A549 (cell line): Measurements from ENCODE around the gene MEIS1. TPM values are rescaled to one million over a fixed set of nuclear protein-coding genes. Genes with fewer than 3 reads are reported as not detected.

ENCODE experiments used
- ATAC-seq, 2 experiments: fragments of 200-7000 bp in 1 of 2; fragments of >200 bp in 1 of 2; cut with Nextera tagmentation in 1 of 2; cut with Tn5 transposase in 1 of 2; 3 replicates each; pipeline versions ENCODE4 v1.8.0 to v1.9.1; 2018 to 2020; ENCODE audit warnings: mild to moderate bottlenecking in 1 of 2, moderate library complexity in 1 of 2
- CTCF ChIA-PET: fragments of 300-600 bp; sonication (Branson Sonifier 250); formaldehyde crosslinking; extraction: SDS; loops from one replicate; lab custom pipeline; 2021; ENCODE audit warnings: antibody characterized with exemption, inconsistent platforms; lab: Yijun Ruan, JAX
- POLR2A ChIA-PET: fragments of 350-600 bp; formaldehyde crosslinking; extraction: SDS; loops from one replicate; lab custom pipeline; 2021; ENCODE audit warnings: antibody characterized with exemption, inconsistent platforms; lab: Yijun Ruan, JAX
- DNase-seq, 2 experiments: peaks; one replicate each; pipeline versions ENCODE4 v3.0.0 to v3.0.0-alpha.2; 2011 to 2016; ENCODE audit warnings: low read depth in 1 of 2, low spot score in 1 of 2
- FAIRE-seq: peaks from 2 replicates; lab custom pipeline; 2011; peaks lifted over from hg19 to GRCh38; lab: Jason Lieb, UNC
- H3K27ac ChIP-seq, 2 experiments: fragments of >200 bp; sonication (Bioruptor Twin); formaldehyde crosslinking; 3 replicates each; pipeline ENCODE4 v1.5.1; 2016 to 2017
- H3K4me1 ChIP-seq: fragments of >200 bp; sonication (Bioruptor Twin); formaldehyde crosslinking; 3 replicates; pipeline ENCODE4 v1.6.1; 2016
- H3K4me2 ChIP-seq: fragments of >200 bp; sonication (Bioruptor Twin); formaldehyde crosslinking; 3 replicates; pipeline ENCODE4 v1.6.1; 2016
- H3K4me3 ChIP-seq: fragments of >200 bp; sonication (Bioruptor Twin); formaldehyde crosslinking; 3 replicates; pipeline ENCODE4 v1.5.1; 2016
- H3K9me3 ChIP-seq: fragments of >200 bp; sonication (Bioruptor Twin); formaldehyde crosslinking; 3 replicates; pipeline ENCODE4 v1.6.1; 2016
- CBX2 ChIP-seq: fragments of 200-600 bp; sonication (generic); IDR thresholded peaks from 2 replicates; pipeline ENCODE4 v1.6.1; 2016; ENCODE audit warnings: low read depth, mild to moderate bottlenecking, borderline replicate concordance
- CEBPB ChIP-seq, 2 experiments: fragments of >200 bp in 1 of 2; sonication (Bioruptor Twin) in 1 of 2; formaldehyde crosslinking in 1 of 2; IDR thresholded peaks; 2 replicates each; pipeline ENCODE4 v1.6.1; 2012 to 2016
- CHD2 ChIP-seq: fragments of 150-350 bp; IDR thresholded peaks from 2 replicates; pipeline ENCODE4 v1.6.1; 2014; ENCODE audit warnings: low read length; ENCODE audit not compliant: partially characterized antibody
- CHD4 ChIP-seq: fragments of 200-600 bp; sonication (generic); IDR thresholded peaks from 2 replicates; pipeline ENCODE4 v1.6.1; 2016; ENCODE audit warnings: antibody characterized with exemption, mild to moderate bottlenecking, borderline replicate concordance
- EHF ChIP-seq: fragments of 250-450 bp; sonication (Bioruptor Pico); IDR thresholded peaks from 2 replicates; pipeline ENCODE4 v1.5.0; 2020; ENCODE audit warnings: mild to moderate bottlenecking
- EP300 ChIP-seq, 2 experiments: fragments of >200 bp; sonication (Bioruptor Twin); formaldehyde crosslinking; IDR thresholded peaks; 2 replicates in 1 of 2; 3 replicates in 1 of 2; pipeline ENCODE4 v1.6.1; 2016 to 2017
- ESRRA ChIP-seq: fragments of 150-350 bp; IDR thresholded peaks from 2 replicates; pipeline ENCODE4 v1.6.1; 2014; ENCODE audit warnings: mild to moderate bottlenecking, low read length, borderline replicate concordance
- GATA3 ChIP-seq: IDR thresholded peaks from 2 replicates; pipeline ENCODE4 v1.6.1; 2012; ENCODE audit warnings: borderline replicate concordance
- HOXA7 ChIP-seq: fragments of 250-450 bp; sonication (Bioruptor Pico); IDR thresholded peaks from 2 replicates; pipeline ENCODE4 v1.5.0; 2020; ENCODE audit warnings: mild to moderate bottlenecking, moderate library complexity
- HOXB13 ChIP-seq: fragments of 250-450 bp; sonication (Bioruptor Pico); IDR thresholded peaks from 2 replicates; pipeline ENCODE4 v1.5.0; 2020; ENCODE audit warnings: low read depth, mild to moderate bottlenecking, moderate library complexity
- HOXB5 ChIP-seq: fragments of 250-450 bp; sonication (Bioruptor Pico); IDR thresholded peaks from 2 replicates; pipeline ENCODE4 v1.5.0; 2020; ENCODE audit warnings: mild to moderate bottlenecking, moderate library complexity
- KDM1A ChIP-seq: fragments of 200-600 bp; sonication (generic); IDR thresholded peaks from 2 replicates; pipeline ENCODE4 v1.6.1; 2016; ENCODE audit warnings: low read depth, mild to moderate bottlenecking
- KDM5A ChIP-seq: fragments of 200-600 bp; sonication (generic); IDR thresholded peaks from 2 replicates; pipeline ENCODE4 v1.6.1; 2016; ENCODE audit warnings: antibody characterized with exemption, mild to moderate bottlenecking
- NFE2L2 ChIP-seq: fragments of 150-350 bp; conservative IDR thresholded peaks from 2 replicates; pipeline ENCODE4 v1.6.1; 2014; ENCODE audit warnings: low read length
- PHF8 ChIP-seq: fragments of 200-600 bp; sonication (generic); IDR thresholded peaks from 2 replicates; pipeline ENCODE4 v1.6.1; 2016; ENCODE audit warnings: low read depth, mild to moderate bottlenecking, antibody characterized with exemption, moderate library complexity, borderline replicate concordance
- POLR2A ChIP-seq: IDR thresholded peaks from 2 replicates; pipeline ENCODE4 v1.6.1; 2012; ENCODE audit warnings: mild to moderate bottlenecking, low read length
- POLR2AphosphoS2 ChIP-seq: conservative IDR thresholded peaks from 2 replicates; pipeline ENCODE4 v1.6.1; 2012; ENCODE audit warnings: low read length, improper control_type of control experiment, inconsistent platforms
- RFX5 ChIP-seq: fragments of 450-650 bp; IDR thresholded peaks from 2 replicates; pipeline ENCODE4 v1.7.1; 2014; ENCODE audit warnings: antibody characterized with exemption, mild to moderate bottlenecking, moderate library complexity
- TFCP2L1 ChIP-seq: fragments of 250-450 bp; sonication (Bioruptor Pico); IDR thresholded peaks from 2 replicates; pipeline ENCODE4 v1.5.0; 2021; ENCODE audit warnings: mild to moderate bottlenecking
- ZC3H11A ChIP-seq: fragments of 450-650 bp; IDR thresholded peaks from 2 replicates; pipeline ENCODE4 v1.6.1; 2014; ENCODE audit warnings: antibody characterized with exemption, mild to moderate bottlenecking
- WGBS: methylation state at CpG from one replicate; pipeline ENCODE4 v1.1.6; 2017; ENCODE audit errors: missing lambda C conversion rate; 5-methylcytosine and 5-hydroxymethylcytosine counted together
- polyA plus RNA-seq, 4 experiments: library from polyadenylated mRNA; depleted of rRNA in 3 of 4; stranded (reverse); fragments of >200 nt; fragmentation: RNase III in 1 of 4; extraction: RNeasy Plus Mini Kit Qiagen cat#74134 plus additional on column Dnase treatment in 1 of 4; gene quantifications; 2 replicates in 3 of 4; 3 replicates in 1 of 4; pipeline ENCODE4 v1.2.3, GENCODE V29; 2011 to 2017
- TF ChIP-seq, protein P1 (sequence below): IDR thresholded peaks from 2 replicates; pipeline ENCODE4 v1.6.1; 2012
- TF ChIP-seq, protein P2 (sequence below): fragments of 200-600 bp; sonication (generic); IDR thresholded peaks from 2 replicates; pipeline ENCODE4 v1.6.1; 2016; ENCODE audit warnings: antibody characterized with exemption, mild to moderate bottlenecking, moderate library complexity
- TF ChIP-seq, protein P3 (sequence below): IDR thresholded peaks from 2 replicates; pipeline ENCODE4 v1.6.1; 2012; ENCODE audit warnings: low read depth, borderline replicate concordance
- TF ChIP-seq, protein P4 (sequence below): fragments of 450-650 bp; IDR thresholded peaks from 2 replicates; pipeline ENCODE4 v1.6.1; 2014; ENCODE audit warnings: antibody characterized with exemption
- TF ChIP-seq, protein P5 (sequence below): fragments of >200 bp; sonication (Bioruptor Twin); formaldehyde crosslinking; IDR thresholded peaks from 3 replicates; pipeline ENCODE4 v1.6.1; 2016

MEIS1 gene
- polyA plus RNA-seq, 2 of the 4 experiments (the other 2 are of a cell fraction): 1.9 to 4.2 TPM

DNA sequence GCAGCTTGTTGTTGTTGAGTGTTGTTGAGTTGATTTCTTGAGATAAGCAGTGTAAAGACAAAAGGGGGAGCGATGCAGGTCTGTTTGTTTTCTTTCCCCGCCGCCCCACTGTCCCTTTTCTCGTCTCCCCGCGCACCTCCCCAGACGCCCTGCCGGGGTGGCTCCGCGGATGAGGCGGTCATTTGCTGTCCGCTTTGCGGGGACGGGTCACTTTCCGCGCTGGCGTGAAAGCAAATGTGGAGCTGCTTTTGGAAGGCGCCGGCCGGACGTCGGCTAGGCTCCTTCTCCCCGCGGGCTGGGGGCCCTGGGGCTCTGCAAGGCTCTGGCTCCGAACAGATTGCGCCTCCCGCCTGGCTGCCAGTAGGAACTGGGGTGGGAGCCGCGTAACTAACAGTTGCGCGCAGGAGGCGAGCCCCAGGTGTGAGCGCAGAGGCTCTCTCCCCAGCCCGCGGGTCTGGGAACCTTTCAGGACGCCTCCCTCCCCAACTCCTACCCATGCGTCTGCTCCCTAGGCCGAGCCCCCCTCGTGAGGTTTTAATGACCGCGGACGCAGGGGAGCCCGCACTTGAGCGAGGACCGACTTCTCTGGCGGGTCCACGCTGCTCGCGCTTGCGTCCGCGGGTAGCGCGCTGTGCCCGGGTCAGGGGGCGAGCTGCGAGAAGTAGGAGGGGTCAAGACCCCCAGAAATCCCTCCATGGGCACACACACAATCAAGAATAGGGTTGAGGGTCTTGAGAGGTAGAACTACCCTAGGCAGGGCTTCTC, 146.6 kb downstream of the MEIS1 start:
- DNase-seq (no peak), FAIRE-seq (no peak), ATAC-seq (no peak)
- TF ChIP-seq ESRRA (no peak), NFE2L2 (no peak), RFX5 (no peak), CBX2 (no peak), GATA3 (no peak), POLR2A (no peak), HOXB5 (CRISPR knock-in tag) (no peak)
- TF ChIP-seq, protein P1, sequence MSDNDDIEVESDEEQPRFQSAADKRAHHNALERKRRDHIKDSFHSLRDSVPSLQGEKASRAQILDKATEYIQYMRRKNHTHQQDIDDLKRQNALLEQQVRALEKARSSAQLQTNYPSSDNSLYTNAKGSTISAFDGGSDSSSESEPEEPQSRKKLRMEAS: no peak
- TF ChIP-seq, protein P2, sequence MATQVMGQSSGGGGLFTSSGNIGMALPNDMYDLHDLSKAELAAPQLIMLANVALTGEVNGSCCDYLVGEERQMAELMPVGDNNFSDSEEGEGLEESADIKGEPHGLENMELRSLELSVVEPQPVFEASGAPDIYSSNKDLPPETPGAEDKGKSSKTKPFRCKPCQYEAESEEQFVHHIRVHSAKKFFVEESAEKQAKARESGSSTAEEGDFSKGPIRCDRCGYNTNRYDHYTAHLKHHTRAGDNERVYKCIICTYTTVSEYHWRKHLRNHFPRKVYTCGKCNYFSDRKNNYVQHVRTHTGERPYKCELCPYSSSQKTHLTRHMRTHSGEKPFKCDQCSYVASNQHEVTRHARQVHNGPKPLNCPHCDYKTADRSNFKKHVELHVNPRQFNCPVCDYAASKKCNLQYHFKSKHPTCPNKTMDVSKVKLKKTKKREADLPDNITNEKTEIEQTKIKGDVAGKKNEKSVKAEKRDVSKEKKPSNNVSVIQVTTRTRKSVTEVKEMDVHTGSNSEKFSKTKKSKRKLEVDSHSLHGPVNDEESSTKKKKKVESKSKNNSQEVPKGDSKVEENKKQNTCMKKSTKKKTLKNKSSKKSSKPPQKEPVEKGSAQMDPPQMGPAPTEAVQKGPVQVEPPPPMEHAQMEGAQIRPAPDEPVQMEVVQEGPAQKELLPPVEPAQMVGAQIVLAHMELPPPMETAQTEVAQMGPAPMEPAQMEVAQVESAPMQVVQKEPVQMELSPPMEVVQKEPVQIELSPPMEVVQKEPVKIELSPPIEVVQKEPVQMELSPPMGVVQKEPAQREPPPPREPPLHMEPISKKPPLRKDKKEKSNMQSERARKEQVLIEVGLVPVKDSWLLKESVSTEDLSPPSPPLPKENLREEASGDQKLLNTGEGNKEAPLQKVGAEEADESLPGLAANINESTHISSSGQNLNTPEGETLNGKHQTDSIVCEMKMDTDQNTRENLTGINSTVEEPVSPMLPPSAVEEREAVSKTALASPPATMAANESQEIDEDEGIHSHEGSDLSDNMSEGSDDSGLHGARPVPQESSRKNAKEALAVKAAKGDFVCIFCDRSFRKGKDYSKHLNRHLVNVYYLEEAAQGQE: no peak
- 68% methylated on average over 56 of the region's 57 CpGs for WGBS
- peaks cover 19% of the 10 kb centered on the region for H3K4me1 ChIP-seq
- POLR2A ChIA-PET: no interaction called here
- CTCF ChIA-PET: interaction anchor here (0.6 to 0.9 kb wide), 2 partner anchors 9 to 773 kb away, joined by 3 read pairs; no protein-coding TSS in a partner anchor
- no peak overlapping the region for H3K27ac ChIP-seq
- no peaks in the 10 kb centered on the region for H3K9me3 ChIP-seq
- no peak overlapping the region for H3K4me2 ChIP-seq
- no peak overlapping the region for H3K4me3 ChIP-seq

DNA sequence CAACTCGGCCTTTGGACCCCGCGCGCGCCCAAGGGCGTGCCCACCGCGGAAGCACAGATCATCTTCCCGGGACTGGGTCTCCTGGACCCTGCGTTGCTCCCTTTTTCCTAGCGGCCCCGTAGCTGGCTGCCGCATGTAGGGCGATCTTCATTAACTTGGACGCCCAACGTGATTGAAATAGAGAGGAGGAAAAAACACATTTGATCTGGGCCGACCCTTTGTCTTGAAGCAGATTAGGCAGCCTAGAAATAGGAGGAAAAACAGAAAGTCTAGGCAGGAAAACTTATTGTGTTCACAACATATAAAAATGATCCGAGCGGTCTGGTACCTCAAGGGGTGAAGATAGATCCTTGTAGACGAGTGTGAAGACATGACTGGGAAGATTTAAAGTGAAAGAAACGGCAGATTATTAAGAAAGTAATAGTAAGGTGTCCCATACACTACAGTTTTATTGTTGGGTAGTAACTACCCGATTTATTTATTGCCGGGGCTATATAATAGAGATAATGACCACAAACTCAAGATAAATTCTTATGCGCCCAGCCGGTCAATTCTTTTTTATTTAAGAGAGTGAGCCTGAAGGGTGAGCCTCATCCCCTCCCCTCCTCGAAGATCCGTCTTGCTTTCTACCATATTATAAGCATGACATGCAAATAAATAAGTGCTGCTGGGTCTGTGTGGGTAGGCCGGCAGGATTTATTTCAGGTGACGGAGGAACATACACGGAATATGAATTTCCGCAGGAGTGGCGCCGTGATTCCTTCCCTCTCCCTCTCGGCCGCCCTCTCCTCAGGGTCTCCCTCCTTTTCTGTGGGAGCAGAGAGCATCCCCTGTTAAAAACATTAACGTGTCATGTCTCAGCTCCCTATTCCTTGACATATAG, 147.4 kb downstream of the MEIS1 start:
- ATAC-seq (no peak), DNase-seq (no peak), FAIRE-seq (no peak)
- Histone ChIP-seq H3K4me1 (peaks cover 13% of the 10 kb centered on the region; the same call in 1 of the 3 replicates), H3K4me2 (no peak overlapping the region), H3K4me3 (no peak overlapping the region), H3K27ac (no peak overlapping the region), H3K9me3 (no peaks in the 10 kb centered on the region)
- WGBS: 66% methylated on average over 36 of the region's 36 CpGs
- ChIA-PET POLR2A (no interaction called here), CTCF (interaction anchor here (0.6 kb wide), 1 partner anchor 772 kb away, joined by 3 read pairs; no protein-coding TSS in a partner anchor)
- no peak for TF ChIP-seq ZC3H11A
- TF ChIP-seq, protein P3, sequence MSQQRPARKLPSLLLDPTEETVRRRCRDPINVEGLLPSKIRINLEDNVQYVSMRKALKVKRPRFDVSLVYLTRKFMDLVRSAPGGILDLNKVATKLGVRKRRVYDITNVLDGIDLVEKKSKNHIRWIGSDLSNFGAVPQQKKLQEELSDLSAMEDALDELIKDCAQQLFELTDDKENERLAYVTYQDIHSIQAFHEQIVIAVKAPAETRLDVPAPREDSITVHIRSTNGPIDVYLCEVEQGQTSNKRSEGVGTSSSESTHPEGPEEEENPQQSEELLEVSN: no peak
- no peak for TF ChIP-seq HOXB13 (CRISPR knock-in tag)
- no peak for TF ChIP-seq HOXA7
- no peak for TF ChIP-seq EP300 (IDR thresholded peaks at IDR 0.05)
- TF ChIP-seq, protein P4, sequence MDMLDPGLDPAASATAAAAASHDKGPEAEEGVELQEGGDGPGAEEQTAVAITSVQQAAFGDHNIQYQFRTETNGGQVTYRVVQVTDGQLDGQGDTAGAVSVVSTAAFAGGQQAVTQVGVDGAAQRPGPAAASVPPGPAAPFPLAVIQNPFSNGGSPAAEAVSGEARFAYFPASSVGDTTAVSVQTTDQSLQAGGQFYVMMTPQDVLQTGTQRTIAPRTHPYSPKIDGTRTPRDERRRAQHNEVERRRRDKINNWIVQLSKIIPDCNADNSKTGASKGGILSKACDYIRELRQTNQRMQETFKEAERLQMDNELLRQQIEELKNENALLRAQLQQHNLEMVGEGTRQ: no peak
- TF ChIP-seq KDM1A: no peak
- TF ChIP-seq CHD4: no peak
- no peak for TF ChIP-seq CHD2
- TF ChIP-seq TFCP2L1: no peak
- no peak for TF ChIP-seq KDM5A
- TF ChIP-seq, protein P5, sequence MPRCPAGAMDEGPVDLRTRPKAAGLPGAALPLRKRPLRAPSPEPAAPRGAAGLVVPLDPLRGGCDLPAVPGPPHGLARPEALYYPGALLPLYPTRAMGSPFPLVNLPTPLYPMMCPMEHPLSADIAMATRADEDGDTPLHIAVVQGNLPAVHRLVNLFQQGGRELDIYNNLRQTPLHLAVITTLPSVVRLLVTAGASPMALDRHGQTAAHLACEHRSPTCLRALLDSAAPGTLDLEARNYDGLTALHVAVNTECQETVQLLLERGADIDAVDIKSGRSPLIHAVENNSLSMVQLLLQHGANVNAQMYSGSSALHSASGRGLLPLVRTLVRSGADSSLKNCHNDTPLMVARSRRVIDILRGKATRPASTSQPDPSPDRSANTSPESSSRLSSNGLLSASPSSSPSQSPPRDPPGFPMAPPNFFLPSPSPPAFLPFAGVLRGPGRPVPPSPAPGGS: no peak
- no peak for TF ChIP-seq CEBPB (IDR thresholded peaks at IDR 0.05)
- no peak for TF ChIP-seq POLR2A
- TF ChIP-seq POLR2AphosphoS2: no peak
- TF ChIP-seq PHF8: no peak
- no peak for TF ChIP-seq EHF (CRISPR knock-in tag)
- TF ChIP-seq, protein P2: no peak
